A549 treated with dexamethasone at 1 μM for 4 hours (cell line): ENCODE data around the gene TRAF3. TPM values are rescaled to one million over a fixed set of nuclear protein-coding genes. Genes with fewer than 3 reads are reported as not detected.

Experiments used
- total RNA-seq: library from RNA; stranded (reverse); fragments of 200-300 nt; extraction: Qiagen RNA extraction; gene quantifications from 5 replicates; pipeline ENCODE4 v1.2.3, GENCODE V29; 2022

TRAF3 gene, protein sequence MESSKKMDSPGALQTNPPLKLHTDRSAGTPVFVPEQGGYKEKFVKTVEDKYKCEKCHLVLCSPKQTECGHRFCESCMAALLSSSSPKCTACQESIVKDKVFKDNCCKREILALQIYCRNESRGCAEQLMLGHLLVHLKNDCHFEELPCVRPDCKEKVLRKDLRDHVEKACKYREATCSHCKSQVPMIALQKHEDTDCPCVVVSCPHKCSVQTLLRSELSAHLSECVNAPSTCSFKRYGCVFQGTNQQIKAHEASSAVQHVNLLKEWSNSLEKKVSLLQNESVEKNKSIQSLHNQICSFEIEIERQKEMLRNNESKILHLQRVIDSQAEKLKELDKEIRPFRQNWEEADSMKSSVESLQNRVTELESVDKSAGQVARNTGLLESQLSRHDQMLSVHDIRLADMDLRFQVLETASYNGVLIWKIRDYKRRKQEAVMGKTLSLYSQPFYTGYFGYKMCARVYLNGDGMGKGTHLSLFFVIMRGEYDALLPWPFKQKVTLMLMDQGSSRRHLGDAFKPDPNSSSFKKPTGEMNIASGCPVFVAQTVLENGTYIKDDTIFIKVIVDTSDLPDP
- 13.8 to 20.7 TPM (median 19.8 TPM) in 5 replicates for total RNA-seq

DNA sequence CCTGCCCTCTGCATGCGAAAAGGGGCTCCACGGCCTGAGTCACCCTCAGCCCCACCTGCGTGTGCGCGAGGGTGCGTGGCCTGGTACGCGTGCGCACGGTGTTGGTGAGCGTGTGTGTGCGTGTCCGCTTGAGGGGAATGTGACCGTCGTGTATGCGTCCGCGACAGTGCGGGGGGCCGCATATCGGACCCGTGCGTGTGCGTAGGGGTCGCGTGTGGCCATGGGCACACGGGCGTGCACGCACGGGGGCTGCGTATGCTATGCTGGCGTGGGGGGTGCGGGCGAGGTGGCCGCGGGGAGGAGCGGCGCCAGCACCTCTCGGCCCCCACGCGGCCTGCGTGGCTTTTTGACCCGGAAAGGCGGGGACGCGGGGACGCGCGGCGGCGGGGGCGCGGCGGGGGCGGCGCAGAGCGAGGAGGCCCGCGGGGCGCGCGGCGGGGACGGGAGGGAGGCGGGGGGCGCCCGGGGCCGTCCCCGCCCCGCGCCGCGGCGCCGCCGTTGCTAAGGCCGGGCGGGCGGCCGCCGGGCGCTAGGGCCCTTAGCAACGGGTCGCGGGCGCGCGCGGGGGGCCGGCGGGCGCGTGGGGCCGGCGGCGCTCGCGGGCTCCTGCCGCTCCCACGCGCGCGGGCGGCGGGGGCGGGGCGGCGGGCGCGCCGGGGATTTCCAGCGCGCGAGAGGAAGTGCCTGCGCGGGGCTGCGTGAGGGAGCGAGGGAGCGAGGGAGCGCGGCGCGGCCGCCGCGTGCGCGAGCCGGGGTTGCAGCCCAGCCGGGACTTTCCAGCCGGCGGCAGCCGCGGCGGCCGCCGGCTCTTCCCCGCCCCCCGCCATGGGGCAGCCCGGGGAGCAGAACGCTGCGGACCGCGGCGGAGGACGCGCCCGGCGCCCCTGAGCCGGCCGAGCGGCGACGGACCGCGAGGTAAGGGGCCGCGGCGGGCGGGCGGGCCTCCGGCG lies at the start of gene TRAF3:
TSS of gene TRAF3 (plus strand) at position 689 of the 950 bp plus-strand sequence. CDS start 92,753 bp downstream, outside the sequence.

DNA sequence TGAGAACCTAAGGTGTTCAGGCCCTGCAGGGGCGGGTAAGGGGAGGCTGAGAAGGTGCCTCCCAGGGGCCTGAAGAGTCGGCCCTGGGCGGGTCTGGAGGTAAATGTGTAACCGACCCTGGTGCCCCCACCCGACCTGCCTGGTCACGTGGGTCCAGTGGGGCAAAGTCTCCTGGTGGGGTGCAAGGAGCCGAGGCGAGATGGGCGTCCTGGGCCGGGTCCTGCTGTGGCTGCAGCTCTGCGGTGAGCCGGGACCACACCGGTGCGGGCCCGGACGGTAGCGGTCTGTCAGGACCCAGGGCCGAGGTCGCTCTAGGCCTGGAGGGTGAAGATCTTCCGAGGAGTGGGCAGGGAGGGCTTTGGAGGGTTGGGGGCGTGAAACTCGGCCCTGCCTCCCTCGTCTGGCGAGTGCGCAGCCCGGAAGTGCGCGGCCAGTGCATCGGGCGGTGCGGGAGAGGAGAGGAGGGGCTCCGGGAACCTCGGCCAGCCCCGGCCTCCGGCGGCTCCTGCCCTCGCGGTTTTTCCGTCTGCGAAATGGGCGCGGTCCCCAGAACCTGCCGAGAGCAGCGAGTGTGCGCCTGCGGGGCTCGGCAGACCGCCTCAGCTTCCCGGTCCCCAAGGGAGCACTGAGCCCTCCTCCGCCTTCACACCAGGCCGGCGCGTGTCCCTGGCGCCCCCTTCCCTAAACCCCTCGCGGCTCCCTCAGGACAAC lies 145.4 kb downstream of the TRAF3 start, which contains the start of gene AMN:
TSS of gene AMN (plus strand) at position 174 of the 711 bp plus-strand sequence. CDS start at position 200, 26 bp downstream.

Other genes with a start within 250 kb of the TRAF3 start
- 36.0 to 52.5 TPM (median 47.0 TPM) in 5 replicates for gene RCOR1, start 184.8 kb upstream of the TRAF3 start, total RNA-seq
- gene AMN, start 145.2 kb downstream of the TRAF3 start, total RNA-seq = 0.27 to 0.45 TPM (median 0.32 TPM) in 5 replicates